ENCODE results near the gene GAPDH.

Gene GAPDH

GRCh38 chr12:6546016-6546415 lies 11.7 kb downstream of the GAPDH start:
- H3K27me3 ChIP-seq (ENCODE audit: insufficient read depth, poor library complexity, severe bottlenecking), result no peaks in the 10 kb centered on the region
- no peak overlapping the region for H3K4me3 ChIP-seq (replicated peaks; ENCODE audit: insufficient read depth, low read length)
- no peak overlapping the region for H3K27ac ChIP-seq (replicated peaks)
- TF ChIP-seq GABPA (IDR thresholded peaks at IDR 0.05; ENCODE audit: low read depth) (no peak), REST (IDR thresholded peaks at IDR 0.05; ENCODE audit: insufficient replicate concordance, low read depth) (no peak), POLR2AphosphoS5 (IDR thresholded peaks at IDR 0.05; ENCODE audit: low read depth) (no peak), CTCF (IDR thresholded peaks at IDR 0.05; ENCODE audit: insufficient read depth, low read length) (no peak), SPI1 (IDR thresholded peaks at IDR 0.05; ENCODE audit: borderline replicate concordance, low read depth) (no peak)
- no peak for DNase-seq (ENCODE audit: low read depth in 1 of 2, low spot score in 1 of 2)

GRCh38 chr12:6547566-6547965 lies 13.2 kb downstream of the GAPDH start:
- Histone ChIP-seq H3K27me3 (ENCODE audit: insufficient read depth, poor library complexity, severe bottlenecking) (no peaks in the 10 kb centered on the region), H3K27ac (replicated peaks) (no peak overlapping the region; the same call in 1 of the 2 replicates), H3K4me3 (replicated peaks; ENCODE audit: insufficient read depth, low read length) (no peak overlapping the region)
- no peak for TF ChIP-seq POLR2AphosphoS5 (IDR thresholded peaks at IDR 0.05; ENCODE audit: low read depth)
- DNase-seq (ENCODE audit: low read depth in 1 of 2, low spot score in 1 of 2), result no peak

- H3K27ac ChIP-seq (replicated peaks), result no peak overlapping the region; the same call in 1 of the 2 replicates
- no peaks in the 10 kb centered on the region for H3K27me3 ChIP-seq (ENCODE audit: insufficient read depth, poor library complexity, severe bottlenecking)
- no peak overlapping the region; the same call in 1 of the 2 replicates for H3K4me3 ChIP-seq (replicated peaks; ENCODE audit: insufficient read depth, low read length)
- no peak for TF ChIP-seq GABPA (IDR thresholded peaks at IDR 0.05; ENCODE audit: low read depth)
- no peak for TF ChIP-seq SPI1 (IDR thresholded peaks at IDR 0.05; ENCODE audit: borderline replicate concordance, low read depth)
- TF ChIP-seq REST (IDR thresholded peaks at IDR 0.05; ENCODE audit: insufficient replicate concordance, low read depth), result no peak
- TF ChIP-seq POLR2AphosphoS5 (IDR thresholded peaks at IDR 0.05; ENCODE audit: low read depth), result no peak
- no peak for TF ChIP-seq CTCF (IDR thresholded peaks at IDR 0.05; ENCODE audit: insufficient read depth, low read length)
- DNase-seq (ENCODE audit: low read depth in 1 of 2, low spot score in 1 of 2), result no peak
These were observed 13.7 kb downstream of the GAPDH start for GRCh38 chr12:6547987-6548386.

GRCh38 chr12:6548556-6548955 lies 14.2 kb downstream of the GAPDH start:
- no peak for DNase-seq (ENCODE audit: low read depth in 1 of 2, low spot score in 1 of 2)
- Histone ChIP-seq H3K27me3 (ENCODE audit: insufficient read depth, poor library complexity, severe bottlenecking) (no peaks in the 10 kb centered on the region), H3K4me3 (replicated peaks; ENCODE audit: insufficient read depth, low read length) (peak overlapping the region; percentile 53), H3K27ac (replicated peaks) (peak overlapping the region; percentile 87)
- TF ChIP-seq REST (IDR thresholded peaks at IDR 0.05; ENCODE audit: insufficient replicate concordance, low read depth) (no peak), GABPA (IDR thresholded peaks at IDR 0.05; ENCODE audit: low read depth) (no peak), POLR2AphosphoS5 (IDR thresholded peaks at IDR 0.05; ENCODE audit: low read depth) (no peak), CTCF (IDR thresholded peaks at IDR 0.05; ENCODE audit: insufficient read depth, low read length) (no peak), SPI1 (IDR thresholded peaks at IDR 0.05; ENCODE audit: borderline replicate concordance, low read depth) (no peak)

All from HL-60 (cell line).